ENCODE results near the gene SRSF6. TPM values are rescaled to one million over a fixed set of nuclear protein-coding genes. Genes with fewer than 3 reads are reported as not detected.
"Not testable (repeated sequence)": the region's sequence is repeated elsewhere in the genome, so short reads cannot be mapped to it uniquely, and the experiment has no call there.

Gene SRSF6
- total RNA-seq, 3 donors from 2014 or later, result 70.9 to 143 (median 114) TPM

- intact Hi-C loops (cut with DNase I; ENCODE audit: low total_unique reads), result no loop called here
- Histone ChIP-seq H3K27ac (no peak overlapping the region), H3K4me3 (no peak overlapping the region), H3K36me3 (no peaks in the 10 kb centered on the region), H3K4me1 (no peaks in the 10 kb centered on the region), H3K9me3 (no peaks in the 10 kb centered on the region), H3K27me3 (peaks cover 0 to 13% of the 10 kb centered on the region in 2 donors)
- no peak for TF ChIP-seq CTCF (IDR thresholded peaks at IDR 0.05)
- TF ChIP-seq POLR2AphosphoS5 (IDR thresholded peaks at IDR 0.05), result no peak
- no peak for TF ChIP-seq POLR2A (IDR thresholded peaks at IDR 0.05)
- no peak for DNase-seq (ENCODE audit: low spot score in 2 of 2)
Measured at GRCh38 chr20:43440531-43440930, 17.2 kb upstream of the SRSF6 start.

GRCh38 chr20:43442282-43442880 lies 15.3 kb upstream of the SRSF6 start:
- intact Hi-C loops (cut with DNase I; ENCODE audit: low total_unique reads), result no loop called here

GRCh38 chr20:43444107-43444506 lies 13.6 kb upstream of the SRSF6 start:
- peaks cover 0 to 13% of the 10 kb centered on the region in 2 donors for H3K27me3 ChIP-seq
- intact Hi-C loops (cut with DNase I; ENCODE audit: low total_unique reads), result no loop called here
- no peak overlapping the region for H3K4me3 ChIP-seq
- H3K4me1 ChIP-seq, result no peaks in the 10 kb centered on the region
- H3K36me3 ChIP-seq, result no peaks in the 10 kb centered on the region
- H3K27ac ChIP-seq, result no peak overlapping the region
- H3K9me3 ChIP-seq, result no peaks in the 10 kb centered on the region
- TF ChIP-seq POLR2A (IDR thresholded peaks at IDR 0.05), result no peak
- no peak for TF ChIP-seq POLR2AphosphoS5 (IDR thresholded peaks at IDR 0.05)
- TF ChIP-seq CTCF (IDR thresholded peaks at IDR 0.05), result no peak
- no peak for DNase-seq (ENCODE audit: low spot score in 2 of 2)

More at GRCh38 chr20:43442282-43442880, 15.3 kb upstream of the SRSF6 start:
- DNase-seq (ENCODE audit: low spot score in 2 of 2), result no peak
- Histone ChIP-seq H3K9me3 (no peaks in the 10 kb centered on the region), H3K36me3 (no peaks in the 10 kb centered on the region), H3K27ac (no peak overlapping the region), H3K4me3 (no peak overlapping the region), H3K4me1 (no peaks in the 10 kb centered on the region), H3K27me3 (peaks cover 0 to 13% of the 10 kb centered on the region in 2 donors)
- TF ChIP-seq POLR2A (IDR thresholded peaks at IDR 0.05) (no peak), POLR2AphosphoS5 (IDR thresholded peaks at IDR 0.05) (no peak), CTCF (IDR thresholded peaks at IDR 0.05) (no peak)

- DNase-seq (ENCODE audit: low spot score in 2 of 2), result no peak
- H3K36me3 ChIP-seq, result no peaks in the 10 kb centered on the region
- no peaks in the 10 kb centered on the region for H3K4me1 ChIP-seq
- no peak overlapping the region for H3K27ac ChIP-seq
- H3K4me3 ChIP-seq, result no peak overlapping the region
- H3K27me3 ChIP-seq, result peaks cover 0 to 13% of the 10 kb centered on the region in 2 donors
- H3K9me3 ChIP-seq, result no peaks in the 10 kb centered on the region
- TF ChIP-seq POLR2AphosphoS5 (IDR thresholded peaks at IDR 0.05), result no peak
- no peak for TF ChIP-seq CTCF (IDR thresholded peaks at IDR 0.05)
- no peak for TF ChIP-seq POLR2A (IDR thresholded peaks at IDR 0.05)
- intact Hi-C loops (cut with DNase I; ENCODE audit: low total_unique reads), result no loop called here
Measured at GRCh38 chr20:43446361-43446879, 11.3 kb upstream of the SRSF6 start.

GRCh38 chr20:43448431-43448747 lies 9.3 kb upstream of the SRSF6 start:
- H3K27ac ChIP-seq; intact Hi-C loops (cut with DNase I; ENCODE audit: low total_unique reads); H3K4me1 ChIP-seq; H3K9me3 ChIP-seq; DNase-seq (ENCODE audit: low spot score in 2 of 2); H3K36me3 ChIP-seq; H3K4me3 ChIP-seq: not testable (repeated sequence)
- peaks cover 0 to 13% of the 10 kb centered on the region in 2 donors for H3K27me3 ChIP-seq

Measured in breast epithelium (tissue), 4 donors.